Thoracic aorta (tissue), 2 donors: ENCODE measurements around the gene BRD4. TPM values are rescaled to one million over a fixed set of nuclear protein-coding genes. Genes with fewer than 3 reads are reported as not detected.

Source experiments
- ATAC-seq: fragments of 150-250 bp; one replicate; pipeline ENCODE4 v1.8.0; 2017; ENCODE audit warnings: low read depth; ENCODE audit not compliant: insufficient number of reproducible peaks, low FRiP score
- DNase-seq: peaks from one replicate; pipeline ENCODE4 v3.0.0-alpha.2; 2020; ENCODE audit warnings: low spot score
- H3K27ac ChIP-seq, 2 donors: fragments of 200-600 bp; sonication (generic); 1 replicate in 1 of 2; 2 replicates in 1 of 2; pipeline ENCODE4 v1.5.1; 2016; ENCODE audit warnings: mild to moderate bottlenecking in 2 of 2, moderate library complexity in 2 of 2
- H3K27me3 ChIP-seq: fragments of 200-600 bp; sonication (generic); replicated peaks from 2 replicates; pipeline ENCODE4 v1.6.0; 2016; ENCODE audit warnings: mild to moderate bottlenecking; ENCODE audit not compliant: insufficient read depth
- H3K36me3 ChIP-seq: fragments of 200-600 bp; sonication (generic); one replicate; pipeline ENCODE4 v1.5.1; 2016
- H3K4me1 ChIP-seq, 2 donors: fragments of 200-600 bp; sonication (generic); 1 replicate in 1 of 2; 2 replicates in 1 of 2; pipeline versions ENCODE4 v1.5.1 to v1.6.0; 2016; ENCODE audit warnings: low read depth in 2 of 2, mild to moderate bottlenecking in 1 of 2; ENCODE audit not compliant: control insufficient read depth in 1 of 2
- H3K4me3 ChIP-seq: fragments of 200-600 bp; sonication (generic); 2 replicates; pipeline ENCODE4 v1.5.1; 2016; ENCODE audit warnings: mild to moderate bottlenecking
- H3K9me3 ChIP-seq: fragments of 200-600 bp; sonication (generic); 2 replicates; pipeline ENCODE4 v1.5.1; 2016
- CTCF ChIP-seq: fragments of 200-600 bp; sonication (generic); IDR thresholded peaks from one replicate; pipeline ENCODE4 v1.5.1; 2019; ENCODE audit warnings: antibody characterized with exemption
- total RNA-seq, 2 donors: library from RNA; depleted of rRNA; stranded (reverse); fragments of >200 nt; gene quantifications; one replicate each; pipeline versions ENCODE4 v1.1.0 to v1.2.3, GENCODE V29; 2016

BRD4 gene
- total RNA-seq, 2 donors from 2014 or later = 49.0 to 70.9 TPM

GRCh38 chr19:15244106-15244803 lies 88.1 kb downstream of the BRD4 start:
- Histone ChIP-seq H3K4me1 (peaks cover 41 to 69% of the 10 kb centered on the region in 2 donors), H3K27me3 (no peaks in the 10 kb centered on the region), H3K9me3 (no peaks in the 10 kb centered on the region), H3K27ac (peak overlapping the region; percentile 100), H3K36me3 (peaks cover 22% of the 10 kb centered on the region), H3K4me3 (no peak overlapping the region)
- ATAC-seq (no peak), DNase-seq (no peak)
- TF ChIP-seq CTCF = no peak

GRCh38 chr19:15243236-15243957 lies 88.9 kb downstream of the BRD4 start:
- H3K27ac ChIP-seq = peak overlapping the region; percentile 16 to 33

GRCh38 chr19:15241259-15241910 lies 91.0 kb downstream of the BRD4 start:
- H3K27ac ChIP-seq = no peak overlapping the region
- ATAC-seq = no peak

More at GRCh38 chr19:15243236-15243957, 88.9 kb downstream of the BRD4 start:
- Histone ChIP-seq H3K4me1 (peaks cover 37 to 60% of the 10 kb centered on the region in 2 donors), H3K9me3 (no peaks in the 10 kb centered on the region), H3K27me3 (no peaks in the 10 kb centered on the region), H3K36me3 (peaks cover 30% of the 10 kb centered on the region), H3K4me3 (no peak overlapping the region)
- no peak for ATAC-seq
- TF ChIP-seq CTCF = no peak
- no peak for DNase-seq

GRCh38 chr19:15240515-15240914 lies 91.8 kb downstream of the BRD4 start:
- DNase-seq = no peak
- Histone ChIP-seq H3K27me3 (no peaks in the 10 kb centered on the region), H3K36me3 (peaks cover 54% of the 10 kb centered on the region)

More at GRCh38 chr19:15241259-15241910, 91.0 kb downstream of the BRD4 start:
- H3K27me3 ChIP-seq = no peaks in the 10 kb centered on the region
- DNase-seq = no peak
- no peak for TF ChIP-seq CTCF
- no peak overlapping the region for H3K4me3 ChIP-seq
- peaks cover 46% of the 10 kb centered on the region for H3K36me3 ChIP-seq
- H3K9me3 ChIP-seq = no peaks in the 10 kb centered on the region
- peaks cover 20 to 40% of the 10 kb centered on the region in 2 donors for H3K4me1 ChIP-seq

More at GRCh38 chr19:15240515-15240914, 91.8 kb downstream of the BRD4 start:
- no peaks in the 10 kb centered on the region for H3K9me3 ChIP-seq
- no peak overlapping the region for H3K4me3 ChIP-seq
- H3K4me1 ChIP-seq = peaks cover 11 to 32% of the 10 kb centered on the region in 2 donors
- H3K27ac ChIP-seq = no peak overlapping the region
- no peak for ATAC-seq
- TF ChIP-seq CTCF = no peak
